Nucleus accumbens (tissue), 56 donors: ENCODE results near the gene FREM1.

ENCODE experiments used
- DNase-seq, 56 donors: peaks; one replicate each; lab custom pipeline; 2025; lab: John Stamatoyannopoulos, UW

Gene FREM1

DNA sequence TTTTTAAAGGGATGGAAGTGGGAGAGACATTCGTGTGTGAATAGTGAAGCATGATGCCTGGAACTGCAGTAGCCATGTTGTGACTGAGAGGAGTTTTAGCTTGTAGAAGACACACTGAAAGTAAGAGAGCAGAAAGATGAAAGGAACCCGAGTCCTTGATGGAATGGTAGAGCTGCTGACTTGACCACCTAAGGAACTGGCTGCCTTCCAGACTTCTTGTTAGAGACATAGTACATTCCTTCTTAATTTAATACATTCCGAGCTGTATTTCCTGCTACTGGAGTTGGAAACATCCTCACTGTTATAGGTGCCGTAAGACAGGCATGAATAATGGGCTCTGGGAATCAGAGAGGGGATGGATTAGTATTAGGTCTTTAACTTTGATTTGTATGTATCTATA lies 195.1 kb downstream of the FREM1 start:
- DNase-seq = no peak

DNA sequence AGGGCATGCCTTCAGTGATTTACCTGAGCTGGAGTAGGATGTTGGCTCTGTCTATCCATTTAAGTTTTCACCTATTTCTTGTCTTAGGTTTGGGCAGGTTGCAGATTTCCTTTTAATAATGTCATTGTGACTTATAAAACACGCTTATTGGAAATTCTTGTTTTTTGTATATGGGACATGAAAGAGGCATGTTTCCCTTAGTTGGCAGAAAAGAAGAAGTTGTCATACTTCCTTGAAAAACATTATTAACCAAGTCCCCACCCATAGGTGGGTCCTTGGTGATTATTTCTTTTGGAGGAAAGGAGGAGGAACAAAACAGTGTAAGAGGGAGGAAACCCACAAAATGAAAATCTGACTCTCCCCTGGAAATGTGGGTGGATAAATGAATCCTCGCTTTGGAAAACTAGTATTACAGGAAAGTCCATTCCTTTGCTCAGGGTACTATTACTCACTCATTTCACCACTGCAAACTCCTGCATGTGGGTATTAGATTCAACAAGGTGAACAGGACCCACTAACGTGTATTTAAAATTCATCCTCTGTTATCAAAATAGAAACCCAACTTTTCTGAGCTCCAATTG lies 197.0 kb downstream of the FREM1 start:
- DNase-seq = no peak

DNA sequence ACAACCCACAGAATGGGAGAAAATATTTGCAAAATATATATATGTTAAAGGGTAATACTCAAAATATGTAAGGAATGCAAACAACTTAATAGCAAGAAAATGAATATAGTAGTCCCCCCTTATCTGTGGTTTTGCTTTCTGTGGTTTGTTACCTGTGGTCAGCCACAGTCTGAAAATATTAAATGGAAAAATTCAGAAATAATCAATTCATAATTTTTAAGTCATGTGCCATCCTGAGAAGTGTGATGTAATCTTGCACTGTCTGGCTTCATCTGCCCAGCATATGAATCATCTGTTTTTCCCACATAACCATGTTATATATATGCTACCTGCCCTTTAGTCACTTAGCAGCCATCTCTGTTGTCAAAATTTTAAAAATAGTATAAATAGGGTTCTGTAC lies 199.4 kb downstream of the FREM1 start:
- DNase-seq = no peak

GRCh38 chr9:14706530-14707140 lies 203.6 kb downstream of the FREM1 start:
- DNase-seq = no peak

- no peak for DNase-seq
These were observed 205.1 kb downstream of the FREM1 start for GRCh38 chr9:14705079-14705478.

DNA sequence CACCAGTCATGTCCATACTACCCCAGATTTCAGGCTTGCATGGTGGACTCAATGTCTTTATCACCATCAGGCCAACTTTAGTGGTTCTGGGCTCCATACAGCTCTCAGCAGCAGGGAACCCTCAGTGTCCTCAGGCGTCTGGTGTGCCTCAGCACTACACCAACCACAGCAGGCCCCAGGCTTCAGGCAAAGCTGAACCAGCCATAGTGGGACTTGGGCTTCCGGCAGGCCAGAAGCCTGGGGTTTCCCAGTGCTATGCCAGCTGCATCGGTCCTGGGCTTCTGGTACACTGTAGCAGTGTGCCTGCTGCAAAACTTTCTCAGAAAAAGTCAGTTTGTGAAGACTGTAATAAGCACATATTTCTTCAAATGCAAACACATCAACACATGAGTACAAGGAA lies 205.9 kb downstream of the FREM1 start:
- no peak for DNase-seq

GRCh38 chr9:14702200-14702720 lies 208.0 kb downstream of the FREM1 start:
- no peak for DNase-seq

GRCh38 chr9:14693251-14693861 lies 216.9 kb downstream of the FREM1 start, which contains the start of gene ZDHHC21:
Gene ZDHHC21 (minus strand): TSS chr9:14693432. CDS start chr9:14674340, 19,092 bp downstream.
- peak in 54 of 56 donors; percentile 14 to 84 (median 58) for DNase-seq

DNA sequence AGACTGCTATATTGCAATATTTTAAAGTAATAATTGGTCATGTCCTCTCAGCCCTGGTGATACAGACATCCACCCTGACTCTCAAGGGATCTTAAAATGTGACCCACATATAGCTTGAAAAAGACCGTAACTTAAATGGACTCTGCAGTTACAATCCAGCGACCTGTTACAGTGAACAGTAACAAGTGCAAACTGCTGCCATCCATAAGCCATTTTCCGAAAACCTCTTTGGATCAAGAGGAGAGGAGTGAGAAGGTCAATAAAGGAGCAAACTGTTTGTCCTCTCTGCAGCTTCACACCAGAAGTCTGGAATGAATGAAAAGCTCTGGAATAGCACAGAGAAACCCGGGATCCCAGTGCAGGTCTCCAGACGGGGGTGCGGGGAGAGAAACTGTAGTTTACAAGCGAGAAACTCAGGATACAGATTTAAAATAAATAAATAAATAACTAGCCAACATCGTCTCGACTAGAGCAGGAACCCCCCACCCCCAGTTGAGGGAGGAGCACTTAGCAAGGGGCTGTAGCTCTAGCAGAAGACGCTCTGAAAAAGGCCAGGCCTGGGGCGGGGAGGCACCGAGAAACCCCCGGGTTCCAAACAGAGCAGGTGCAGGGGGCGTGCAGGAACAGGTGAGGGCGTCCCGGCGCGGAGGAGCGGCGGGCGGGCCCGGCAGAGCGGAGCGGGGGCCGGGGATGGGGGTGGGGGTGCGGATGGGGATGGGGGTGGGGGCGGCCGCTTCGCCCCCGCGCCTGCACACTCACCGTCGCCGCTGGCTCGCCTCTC lies 217.6 kb downstream of the FREM1 start:
- peak in 36 of 56 donors; percentile 4 to 84 (median 40) for DNase-seq

DNA sequence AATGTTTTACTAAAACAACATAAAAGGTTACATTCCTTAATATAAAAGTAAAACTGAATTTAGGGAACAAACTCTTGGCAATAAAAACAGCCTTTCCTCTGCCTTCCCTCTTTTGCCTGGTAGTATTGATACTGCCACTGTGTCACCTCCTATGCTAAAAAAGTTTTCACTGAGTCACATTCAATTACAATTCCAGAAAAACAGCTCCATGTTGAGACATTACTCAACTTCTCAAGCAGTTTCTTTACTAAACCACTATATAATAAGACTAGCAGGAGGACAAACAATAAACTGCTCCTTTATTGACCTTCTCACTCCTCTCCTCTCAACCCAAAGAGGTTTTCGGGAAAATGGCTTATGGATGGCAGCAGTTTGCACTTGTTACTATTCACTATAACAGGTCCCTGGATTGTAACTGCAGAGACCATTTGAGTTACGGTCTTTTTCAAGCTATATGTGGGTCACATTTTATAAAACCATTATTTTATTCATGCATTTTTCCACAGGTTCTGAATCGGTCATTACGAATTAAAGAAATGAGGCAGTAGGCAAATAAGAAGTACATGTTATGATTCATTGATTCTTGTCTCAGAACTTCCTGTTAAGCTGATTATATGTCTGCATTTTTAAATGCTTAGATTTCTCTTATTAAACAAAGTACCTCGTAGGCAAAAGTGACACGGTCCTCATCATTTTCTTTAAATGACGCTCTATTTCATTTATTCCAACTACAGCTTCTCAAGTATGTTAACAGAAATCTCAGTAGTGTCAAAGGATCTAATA lies 219.1 kb downstream of the FREM1 start:
- DNase-seq = no peak

DNA sequence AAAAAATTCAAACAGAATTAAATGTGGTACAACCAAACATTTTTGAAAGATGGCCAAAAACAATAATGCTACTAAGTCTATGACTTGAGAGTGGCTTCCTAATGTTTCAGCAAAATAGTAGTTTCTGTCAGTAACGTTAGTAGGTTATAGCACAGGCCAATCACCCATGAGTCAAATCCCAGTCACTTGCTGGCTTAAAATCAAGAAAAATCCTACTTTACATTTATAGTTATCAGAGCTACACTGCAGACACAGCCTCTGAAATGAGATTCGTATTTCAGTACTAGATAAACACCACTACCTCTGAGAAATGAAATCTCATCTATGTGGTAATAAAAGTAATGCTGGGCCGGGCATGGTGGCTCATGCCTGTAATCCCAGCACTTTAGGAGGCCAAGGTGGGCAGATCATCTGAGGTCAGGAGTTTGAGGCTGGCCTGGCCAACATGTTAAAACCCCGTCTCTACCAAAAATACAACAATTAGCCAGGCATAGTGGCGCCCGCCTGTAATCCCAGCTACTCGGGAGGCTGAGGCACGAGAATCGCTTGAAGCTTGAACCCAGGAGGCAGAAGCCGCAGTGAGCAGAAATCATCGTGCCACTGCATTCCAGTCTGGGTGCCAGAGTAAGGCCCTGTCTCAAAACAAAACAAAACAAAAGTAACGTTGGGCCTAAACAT lies 223.0 kb downstream of the FREM1 start:
- DNase-seq = no peak

- DNase-seq = no peak
These were observed 224.1 kb downstream of the FREM1 start for GRCh38 chr9:14686168-14686567.
